ENCODE measurements around the gene PDE3A. TPM values are rescaled to one million over a fixed set of nuclear protein-coding genes. Genes with fewer than 3 reads are reported as not detected.

PDE3A gene
- total RNA-seq, 1 donor from 2014 or later = under 0.01 TPM

DNA sequence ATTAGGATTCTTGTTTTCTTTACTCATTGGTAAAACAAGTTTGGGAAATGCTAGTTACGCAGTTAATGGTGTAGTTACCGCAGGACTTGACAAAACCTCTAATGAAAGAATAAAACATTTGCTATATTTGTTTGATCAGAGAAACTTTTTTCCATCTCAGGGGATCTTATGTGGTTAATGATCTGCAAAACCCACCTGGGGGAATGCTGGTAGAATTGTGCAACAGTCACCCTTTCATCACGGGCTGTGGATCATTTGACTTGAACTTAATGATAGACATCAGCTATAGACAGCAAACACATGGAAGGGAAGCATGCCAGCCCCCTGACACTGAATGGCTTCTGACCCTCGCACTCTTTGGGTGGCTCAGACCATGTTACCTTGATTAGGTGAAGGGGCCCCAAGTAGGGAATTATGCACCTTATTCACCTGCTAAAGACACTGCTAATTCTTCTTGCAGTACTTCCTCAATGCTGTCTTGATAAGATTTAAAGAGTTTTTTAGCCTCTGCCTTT lies 84.2 kb downstream of the PDE3A start:
- no peaks in the 10 kb centered on the region for H3K36me3 ChIP-seq (ENCODE audit: control insufficient read depth, insufficient read depth, low read length)
- TF ChIP-seq, protein P1, sequence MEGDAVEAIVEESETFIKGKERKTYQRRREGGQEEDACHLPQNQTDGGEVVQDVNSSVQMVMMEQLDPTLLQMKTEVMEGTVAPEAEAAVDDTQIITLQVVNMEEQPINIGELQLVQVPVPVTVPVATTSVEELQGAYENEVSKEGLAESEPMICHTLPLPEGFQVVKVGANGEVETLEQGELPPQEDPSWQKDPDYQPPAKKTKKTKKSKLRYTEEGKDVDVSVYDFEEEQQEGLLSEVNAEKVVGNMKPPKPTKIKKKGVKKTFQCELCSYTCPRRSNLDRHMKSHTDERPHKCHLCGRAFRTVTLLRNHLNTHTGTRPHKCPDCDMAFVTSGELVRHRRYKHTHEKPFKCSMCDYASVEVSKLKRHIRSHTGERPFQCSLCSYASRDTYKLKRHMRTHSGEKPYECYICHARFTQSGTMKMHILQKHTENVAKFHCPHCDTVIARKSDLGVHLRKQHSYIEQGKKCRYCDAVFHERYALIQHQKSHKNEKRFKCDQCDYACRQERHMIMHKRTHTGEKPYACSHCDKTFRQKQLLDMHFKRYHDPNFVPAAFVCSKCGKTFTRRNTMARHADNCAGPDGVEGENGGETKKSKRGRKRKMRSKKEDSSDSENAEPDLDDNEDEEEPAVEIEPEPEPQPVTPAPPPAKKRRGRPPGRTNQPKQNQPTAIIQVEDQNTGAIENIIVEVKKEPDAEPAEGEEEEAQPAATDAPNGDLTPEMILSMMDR (IDR thresholded peaks at IDR 0.05; ENCODE audit: insufficient read depth, low read length, severe bottlenecking) = no peak
- DNase-seq (ENCODE audit: low read depth) (no peak), FAIRE-seq (no peak)
- H3K27me3 ChIP-seq (ENCODE audit: control insufficient read depth, insufficient read depth, low read length) = no peaks in the 10 kb centered on the region
- no peak overlapping the region for H3K4me3 ChIP-seq (ENCODE audit: low read depth, low read length)

DNA sequence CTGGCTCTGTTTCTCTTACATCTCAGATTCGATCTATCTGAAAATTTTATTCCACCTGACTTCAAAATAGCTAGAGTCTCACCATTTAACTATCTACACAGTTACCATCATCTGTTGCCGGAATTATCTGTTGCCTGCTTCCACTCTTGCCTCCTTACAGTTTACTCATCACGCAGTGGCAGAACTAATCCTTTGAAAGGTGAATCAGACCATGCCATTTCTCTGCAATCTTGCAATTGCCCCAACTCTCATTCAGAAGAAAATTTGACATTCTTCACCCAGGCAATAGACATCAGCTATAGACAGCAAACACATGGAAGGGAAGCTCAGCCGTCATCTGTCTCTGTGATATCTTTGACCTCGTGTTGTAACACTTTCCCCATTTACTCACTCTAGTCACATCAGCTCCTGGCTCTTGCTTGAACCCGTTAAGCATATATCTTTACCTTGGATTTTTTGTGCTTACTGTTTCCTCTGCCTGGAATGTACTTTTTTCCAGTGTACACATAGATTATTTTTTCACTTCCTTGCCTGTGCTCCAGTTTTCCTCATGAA lies 85.5 kb downstream of the PDE3A start:
- FAIRE-seq (no peak), DNase-seq (ENCODE audit: low read depth) (no peak)
- TF ChIP-seq, protein P1 (IDR thresholded peaks at IDR 0.05; ENCODE audit: insufficient read depth, low read length, severe bottlenecking) = no peak
- Histone ChIP-seq H3K27me3 (ENCODE audit: control insufficient read depth, insufficient read depth, low read length) (no peaks in the 10 kb centered on the region), H3K36me3 (ENCODE audit: control insufficient read depth, insufficient read depth, low read length) (no peaks in the 10 kb centered on the region), H3K4me3 (ENCODE audit: low read depth, low read length) (no peak overlapping the region)

DNA sequence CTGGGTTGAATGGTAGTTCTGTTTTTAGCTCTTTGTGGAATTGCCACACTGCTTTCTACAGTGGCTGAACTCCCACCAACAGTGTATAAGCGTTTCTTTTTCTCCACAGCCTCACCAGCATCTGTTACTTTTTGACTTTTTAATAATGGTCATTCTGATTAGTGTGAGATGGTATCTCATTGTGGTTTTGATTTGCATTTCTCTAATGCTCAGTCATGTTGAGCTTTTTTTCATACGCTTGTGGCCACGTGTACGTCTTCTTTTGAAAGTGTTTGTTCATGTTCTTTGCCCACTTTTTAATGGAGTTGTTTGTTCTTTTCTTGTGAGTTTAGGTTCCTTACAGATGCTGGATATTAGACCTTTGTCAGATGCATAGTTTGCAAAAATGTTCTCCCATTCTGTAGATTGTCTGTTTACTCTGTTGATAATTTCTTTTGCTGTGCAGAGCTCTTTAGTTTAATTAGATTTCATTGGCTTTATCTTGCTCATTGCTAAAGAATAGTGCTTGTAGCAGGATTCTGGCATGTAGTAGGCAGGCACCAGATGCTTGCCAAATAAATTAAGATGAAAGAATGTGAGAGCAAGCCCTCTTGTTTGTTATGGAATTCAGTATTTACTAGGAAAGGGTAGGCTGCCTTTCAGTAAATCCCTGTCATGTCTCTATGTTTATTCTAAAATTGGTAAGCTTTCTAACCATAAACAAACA lies 86.8 kb downstream of the PDE3A start:
- TF ChIP-seq, protein P1 (IDR thresholded peaks at IDR 0.05; ENCODE audit: insufficient read depth, low read length, severe bottlenecking) = no peak

DNA sequence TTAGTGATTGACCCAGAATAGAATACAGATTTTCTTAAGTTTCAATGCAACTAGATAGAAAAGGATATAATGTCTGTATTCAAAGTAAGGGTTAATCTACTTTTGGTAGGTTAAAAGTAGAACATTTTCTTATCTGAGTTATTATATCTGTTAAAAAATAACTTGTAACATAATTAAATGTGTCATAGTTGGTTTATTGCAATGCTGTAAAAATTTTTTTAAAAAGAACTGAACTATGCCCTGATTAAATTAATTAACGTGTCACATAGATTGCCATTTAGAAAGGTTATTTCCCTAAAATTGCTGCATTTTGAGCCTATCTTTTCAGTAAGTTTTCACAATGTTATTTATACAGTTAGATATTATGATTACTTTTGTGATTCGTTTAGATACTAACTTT lies 89.2 kb downstream of the PDE3A start:
- H3K27me3 ChIP-seq (ENCODE audit: control insufficient read depth, insufficient read depth, low read length) = no peaks in the 10 kb centered on the region
- H3K36me3 ChIP-seq (ENCODE audit: control insufficient read depth, insufficient read depth, low read length) = no peaks in the 10 kb centered on the region
- TF ChIP-seq, protein P1 (IDR thresholded peaks at IDR 0.05; ENCODE audit: insufficient read depth, low read length, severe bottlenecking) = no peak
- H3K4me3 ChIP-seq (ENCODE audit: low read depth, low read length) = no peak overlapping the region
- FAIRE-seq (no peak), DNase-seq (ENCODE audit: low read depth) (no peak)

More for the DNA sequence above, 86.8 kb downstream of the PDE3A start:
- no peak for DNase-seq (ENCODE audit: low read depth)
- FAIRE-seq = no peak
- no peaks in the 10 kb centered on the region for H3K27me3 ChIP-seq (ENCODE audit: control insufficient read depth, insufficient read depth, low read length)
- no peak overlapping the region for H3K4me3 ChIP-seq (ENCODE audit: low read depth, low read length)
- H3K36me3 ChIP-seq (ENCODE audit: control insufficient read depth, insufficient read depth, low read length) = no peaks in the 10 kb centered on the region

DNA sequence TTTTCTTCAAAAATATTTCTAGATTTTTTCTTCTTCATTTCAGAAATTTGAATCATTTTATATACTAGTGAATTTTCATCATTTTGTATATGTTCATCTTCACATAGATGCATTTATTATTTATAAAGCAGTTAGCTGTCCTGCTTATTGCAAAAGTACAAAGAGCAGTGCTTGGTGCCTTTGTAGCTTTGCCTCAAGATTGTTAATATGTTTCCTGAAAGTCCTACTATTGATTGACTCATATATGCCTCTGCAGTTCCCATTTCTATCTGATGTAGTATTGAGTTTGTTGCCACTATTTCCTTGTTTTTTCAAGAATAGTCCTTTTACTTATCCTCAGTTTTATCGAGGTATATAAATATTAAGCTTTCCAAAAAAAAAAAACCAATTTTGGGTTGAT lies 89.7 kb downstream of the PDE3A start:
- no peaks in the 10 kb centered on the region for H3K36me3 ChIP-seq (ENCODE audit: control insufficient read depth, insufficient read depth, low read length)
- TF ChIP-seq, protein P1 (IDR thresholded peaks at IDR 0.05; ENCODE audit: insufficient read depth, low read length, severe bottlenecking) = no peak
- DNase-seq (ENCODE audit: low read depth) = no peak
- no peaks in the 10 kb centered on the region for H3K27me3 ChIP-seq (ENCODE audit: control insufficient read depth, insufficient read depth, low read length)
- FAIRE-seq = no peak
- no peak overlapping the region for H3K4me3 ChIP-seq (ENCODE audit: low read depth, low read length)

Data from bronchial epithelial cell (primary cell).